Activated naive CD4-positive, alpha-beta T cell treated with anti-CD3 and anti-CD28 coated beads for 36 hours (primary cell): Measurements from ENCODE around the gene TRAPPC3. TPM values are rescaled to one million over a fixed set of nuclear protein-coding genes. Genes with fewer than 3 reads are reported as not detected.
A peak's percentile ranks its signal among the peaks of the same experiment; 100 is the strongest.
"Not testable (repeated sequence)": the region's sequence is repeated elsewhere in the genome, so short reads cannot be mapped to it uniquely, and the experiment has no call there.

ENCODE experiments used
- CTCF ChIA-PET: fragments of 350-600 bp; sonication (Branson Sonifier 250); formaldehyde crosslinking; loops from one replicate; lab custom pipeline; 2021; ENCODE audit warnings: antibody characterized with exemption; lab: Charles Lee
- DNase-seq: peaks from one replicate; pipeline ENCODE4 v3.0.0-alpha.2; 2020
- H3K27ac Mint-ChIP-seq: one replicate; pipeline ENCODE4 v1.8.0; 2021; ENCODE audit warnings: mild to moderate bottlenecking, mixed read lengths
- H3K27me3 Mint-ChIP-seq: one replicate; pipeline ENCODE4 v1.8.0; 2021; ENCODE audit warnings: low read depth, mixed read lengths
- H3K36me3 Mint-ChIP-seq: one replicate; pipeline ENCODE4 v1.8.0; 2021; ENCODE audit warnings: low read depth, mixed read lengths
- H3K4me1 Mint-ChIP-seq: one replicate; pipeline ENCODE4 v1.8.0; 2021; ENCODE audit warnings: low read depth, mixed read lengths
- H3K4me3 Mint-ChIP-seq: one replicate; pipeline ENCODE4 v1.8.0; 2021; ENCODE audit warnings: mild to moderate bottlenecking, moderate library complexity, mixed read lengths
- H3K9me3 Mint-ChIP-seq: one replicate; pipeline ENCODE4 v1.8.0; 2021; ENCODE audit warnings: mixed read lengths
- intact Hi-C: fragments of 100-400 bp; cut with micrococcal nuclease; formaldehyde crosslinking; loops from one replicate; pipeline ENCODE4 v1.15.1; 2023
- total RNA-seq, 2 experiments: library from RNA; stranded (reverse); gene quantifications; one replicate each; pipeline ENCODE4 v1.2.3, GENCODE V29; 2021

TRAPPC3 gene
- total RNA-seq, 2 experiments from 2014 or later, result 35.9 to 37.6 TPM

- DNase-seq, result no peak
- Mint-ChIP-seq H3K36me3 (peaks cover 23% of the 10 kb centered on the region), H3K27ac (peak overlapping the region; percentile 93), H3K27me3 (no peaks in the 10 kb centered on the region), H3K4me3 (peak overlapping the region; percentile 83), H3K4me1 (peaks cover 65% of the 10 kb centered on the region), H3K9me3 (no peaks in the 10 kb centered on the region)
- intact Hi-C loops, result no loop called here
- CTCF ChIA-PET, result interaction anchor here (0.9 to 5.8 kb wide), 5 partner anchors 12 to 123 kb away, joined by 3 to 75 read pairs (median 8); partner anchors contain the start of gene TRAPPC3
Observed at GRCh38 chr1:36162680-36163239, 13.5 kb upstream of the TRAPPC3 start.

GRCh38 chr1:36161641-36162531 is 12.6 kb upstream of the TRAPPC3 start:
- intact Hi-C loops, result loop anchor here (1.0 to 2.0 kb wide), 3 partner anchors 13 to 225 kb away; partner anchors contain the start of genes THRAP3 and TRAPPC3
- H3K36me3 Mint-ChIP-seq, result peaks cover 20% of the 10 kb centered on the region
- H3K27ac Mint-ChIP-seq, result peak overlapping the region; percentile 93
- H3K4me1 Mint-ChIP-seq, result peaks cover 65% of the 10 kb centered on the region
- CTCF ChIA-PET, result interaction anchor here (0.8 to 5.8 kb wide), 10 partner anchors 8 to 189 kb away, joined by 3 to 75 read pairs (median 4); partner anchors contain the start of genes THRAP3 and TRAPPC3
- no peaks in the 10 kb centered on the region for H3K9me3 Mint-ChIP-seq
- H3K27me3 Mint-ChIP-seq, result no peaks in the 10 kb centered on the region
- DNase-seq, result peak; percentile 62
- peak overlapping the region; percentile 83 for H3K4me3 Mint-ChIP-seq

GRCh38 chr1:36160949-36161485 is 11.7 kb upstream of the TRAPPC3 start:
- Mint-ChIP-seq H3K27me3 (no peaks in the 10 kb centered on the region), H3K27ac (peak overlapping the region; percentile 93), H3K4me3 (peak overlapping the region; percentile 83), H3K9me3 (no peaks in the 10 kb centered on the region), H3K4me1 (peaks cover 57% of the 10 kb centered on the region), H3K36me3 (peaks cover 18% of the 10 kb centered on the region)
- CTCF ChIA-PET, result interaction anchor here (0.6 to 5.8 kb wide), 14 partner anchors 9 to 190 kb away, joined by 3 to 75 read pairs (median 4); partner anchors contain the start of genes THRAP3 and TRAPPC3
- intact Hi-C loops, result loop anchor here (1.0 to 2.0 kb wide), 3 partner anchors 12 to 226 kb away; partner anchors contain the start of genes THRAP3 and TRAPPC3
- peak; percentile 89 for DNase-seq

- Mint-ChIP-seq H3K9me3 (no peaks in the 10 kb centered on the region), H3K4me1 (peaks cover 55% of the 10 kb centered on the region), H3K27ac (peak overlapping the region; percentile 93), H3K27me3 (no peaks in the 10 kb centered on the region), H3K4me3 (peak overlapping the region; percentile 83), H3K36me3 (peaks cover 16% of the 10 kb centered on the region)
- CTCF ChIA-PET, result interaction anchor here (0.6 to 5.8 kb wide), 11 partner anchors 10 to 190 kb away, joined by 3 to 75 read pairs (median 5); partner anchors contain the start of genes THRAP3 and TRAPPC3
- DNase-seq, result peak; percentile 18
- intact Hi-C loops, result loop anchor here (2.0 kb wide), 1 partner anchor 226 kb away; no protein-coding TSS in a partner anchor
Observed at GRCh38 chr1:36160388-36160948, 11.2 kb upstream of the TRAPPC3 start.

- intact Hi-C loops, result loop anchor here (2.0 to 10.0 kb wide), 3 partner anchors 227 to 1355 kb away; partner anchors contain the start of genes MEAF6 and SFPQ
- H3K4me3 Mint-ChIP-seq, result peak overlapping the region; percentile 83
- no peaks in the 10 kb centered on the region for H3K27me3 Mint-ChIP-seq
- H3K4me1 Mint-ChIP-seq, result peaks cover 61% of the 10 kb centered on the region
- peak; percentile 29 for DNase-seq
- H3K27ac Mint-ChIP-seq, result peak overlapping the region; percentile 93
- peaks cover 15% of the 10 kb centered on the region for H3K36me3 Mint-ChIP-seq
- H3K9me3 Mint-ChIP-seq, result no peaks in the 10 kb centered on the region
- CTCF ChIA-PET, result interaction anchor here (0.7 to 5.8 kb wide), 6 partner anchors 10 to 147 kb away, joined by 3 to 75 read pairs (median 4); partner anchors contain the start of genes SH3D21 and TRAPPC3
Observed at GRCh38 chr1:36159614-36160387, 10.5 kb upstream of the TRAPPC3 start.

GRCh38 chr1:36158827-36159252 is 9.6 kb upstream of the TRAPPC3 start:
- Mint-ChIP-seq H3K4me1 (peaks cover 59% of the 10 kb centered on the region), H3K36me3 (peaks cover 15% of the 10 kb centered on the region), H3K27ac (peak overlapping the region; percentile 94), H3K4me3 (peak overlapping the region; percentile 90)
- not testable (repeated sequence) for H3K9me3 Mint-ChIP-seq, H3K27me3 Mint-ChIP-seq, DNase-seq
- intact Hi-C loops, result loop anchor here (10.0 kb wide), 2 partner anchors 964 to 1356 kb away; partner anchors contain the start of genes MEAF6 and SFPQ
- CTCF ChIA-PET, result interaction anchor here (0.7 to 5.8 kb wide), 4 partner anchors 9 to 127 kb away, joined by 3 to 75 read pairs (median 30); partner anchors contain the start of gene TRAPPC3

GRCh38 chr1:36157973-36158826 is 8.9 kb upstream of the TRAPPC3 start:
- intact Hi-C loops, result loop anchor here (1.0 to 10.0 kb wide), 4 partner anchors 9 to 1357 kb away; partner anchors contain the start of genes MEAF6, SFPQ and TRAPPC3
- peak; percentile 42 for DNase-seq
- Mint-ChIP-seq H3K27ac (peak overlapping the region; percentile 94), H3K4me3 (peak overlapping the region; percentile 90), H3K27me3 (no peaks in the 10 kb centered on the region), H3K36me3 (peaks cover 15% of the 10 kb centered on the region), H3K9me3 (no peaks in the 10 kb centered on the region), H3K4me1 (peaks cover 63% of the 10 kb centered on the region)
- CTCF ChIA-PET, result interaction anchor here (1.7 to 5.8 kb wide), 3 partner anchors 8 to 128 kb away, joined by 6 to 75 read pairs (median 7); partner anchors contain the start of gene TRAPPC3

- H3K27me3 Mint-ChIP-seq, result no peaks in the 10 kb centered on the region
- DNase-seq, result peak; percentile 30
- H3K27ac Mint-ChIP-seq, result peak overlapping the region; percentile 94
- peaks cover 62% of the 10 kb centered on the region for H3K4me1 Mint-ChIP-seq
- H3K9me3 Mint-ChIP-seq, result no peaks in the 10 kb centered on the region
- peaks cover 15% of the 10 kb centered on the region for H3K36me3 Mint-ChIP-seq
- CTCF ChIA-PET, result interaction anchor here (1.7 to 2.3 kb wide), 2 partner anchors 31 to 129 kb away, joined by 6 to 7 read pairs; no protein-coding TSS in a partner anchor
- intact Hi-C loops, result loop anchor here (1.0 to 10.0 kb wide), 4 partner anchors 8 to 1357 kb away; partner anchors contain the start of genes MEAF6, SFPQ and TRAPPC3
- H3K4me3 Mint-ChIP-seq, result peak overlapping the region; percentile 90
Observed at GRCh38 chr1:36157115-36157903, 8.0 kb upstream of the TRAPPC3 start.

- Mint-ChIP-seq H3K9me3 (no peaks in the 10 kb centered on the region), H3K36me3 (peaks cover 9% of the 10 kb centered on the region), H3K4me1 (peaks cover 62% of the 10 kb centered on the region), H3K4me3 (peak overlapping the region; percentile 90), H3K27ac (peak overlapping the region; percentile 94), H3K27me3 (no peaks in the 10 kb centered on the region)
- CTCF ChIA-PET, result interaction anchor here (1.7 to 2.3 kb wide), 2 partner anchors 32 to 130 kb away, joined by 6 to 7 read pairs; no protein-coding TSS in a partner anchor
- peak; percentile 78 for DNase-seq
- intact Hi-C loops, result loop anchor here (1.0 to 10.0 kb wide), 4 partner anchors 7 to 1358 kb away; partner anchors contain the start of genes MEAF6, SFPQ and TRAPPC3
Observed at GRCh38 chr1:36156329-36157114, 7.2 kb upstream of the TRAPPC3 start.
